HCT116 (cell line): Measurements from ENCODE around the gene PIM1. TPM values are rescaled to one million over a fixed set of nuclear protein-coding genes. Genes with fewer than 3 reads are reported as not detected.

Experiments
- ATAC-seq: fragments of 200-7000 bp; cut with Tn5 transposase; 2 replicates; pipeline ENCODE4 v1.9.1; 2020; ENCODE audit warnings: mild to moderate bottlenecking, moderate library complexity
- BruUV-seq: library from RNA; stranded (reverse); fragments of 400-500 nt; replicated peaks from 2 replicates; lab custom pipeline; 2021; lab: Mats Ljungman, UMichigan
- CTCF ChIA-PET: fragments of 300-600 bp; sonication (Branson Sonifier 250); formaldehyde crosslinking; loops from one replicate; lab custom pipeline; 2021; ENCODE audit warnings: antibody characterized with exemption; lab: Charles Lee
- POLR2A ChIA-PET: fragments of 300-600, 350-600 bp; sonication (Branson Sonifier 250); formaldehyde crosslinking; loops from one replicate; lab custom pipeline; 2021; ENCODE audit warnings: antibody characterized with exemption; lab: Charles Lee
- RAD21 ChIA-PET, 2 experiments: fragments of 300-600 bp; sonication (Branson Sonifier 250); formaldehyde crosslinking; loops; one replicate each; lab custom pipeline; 2023; ENCODE audit warnings: low total read pairs in 2 of 2; ENCODE audit not compliant: uncharacterized antibody in 2 of 2, unreplicated experiment in 2 of 2, low non-redundant PET in 1 of 2; lab: Charles Lee
- DNase-seq: peaks from one replicate; pipeline ENCODE4 v3.0.0-alpha.2; 2010; ENCODE audit warnings: low read depth, low spot score
- H2AFZ ChIP-seq: fragments of 200-600 bp; shearing (Covaris generic), sonication (generic); 2 replicates; pipeline ENCODE4 v1.6.1; 2017; ENCODE audit warnings: low read depth, mixed run types, mixed read lengths, antibody characterized with exemption, low read length; ENCODE audit not compliant: poor library complexity, severe bottlenecking
- H3K27ac ChIP-seq: 2 replicates; pipeline ENCODE4 v1.5.1; 2012; ENCODE audit warnings: low read depth, low read length
- H3K27me3 ChIP-seq: fragments of 200-600 bp; sonication (generic); 2 replicates; pipeline ENCODE4 v1.6.1; 2016; ENCODE audit warnings: mixed run types, low read length, mixed read lengths; ENCODE audit not compliant: insufficient read depth
- H3K36me3 ChIP-seq, 2 experiments: fragments of 200-500 bp in 1 of 2; fragments of 200-600 bp in 1 of 2; sonication (Bioruptor generic) in 1 of 2; sonication (generic) in 1 of 2; 2 replicates each; pipeline versions ENCODE4 v1.5.1 to v1.6.1; 2014 to 2016; ENCODE audit warnings: low read length in 2 of 2, inconsistent platforms in 1 of 2, mixed read lengths in 1 of 2, mixed run types in 1 of 2; ENCODE audit not compliant: insufficient read depth in 2 of 2, control insufficient read depth in 1 of 2
- H3K4me1 ChIP-seq, 2 experiments: fragments of 200-600 bp in 1 of 2; sonication (generic) in 1 of 2; 2 replicates each; pipeline versions ENCODE4 v1.5.1 to v1.6.1; 2012 to 2017; ENCODE audit warnings: low read length in 2 of 2, inconsistent platforms in 1 of 2, mild to moderate bottlenecking in 1 of 2, mixed read lengths in 1 of 2, mixed run types in 1 of 2, moderate library complexity in 1 of 2; ENCODE audit not compliant: insufficient read depth in 2 of 2, control insufficient read depth in 1 of 2
- H3K4me2 ChIP-seq: fragments of 200-600 bp; sonication (generic); 2 replicates; pipeline ENCODE4 v1.6.1; 2017; ENCODE audit warnings: mixed run types, low read length, mixed read lengths
- H3K4me3 ChIP-seq, 2 experiments: fragments of 200-600 bp in 1 of 2; sonication (generic) in 1 of 2; replicated peaks in 1 of 2; 2 replicates each; pipeline ENCODE4 v1.5.1; 2011 to 2016; ENCODE audit warnings: low read length in 2 of 2, control low read depth in 1 of 2, low read depth in 1 of 2, mild to moderate bottlenecking in 1 of 2, mixed read lengths in 1 of 2, mixed run types in 1 of 2
- H3K79me2 ChIP-seq: fragments of 200-600 bp; sonication (generic); 2 replicates; pipeline ENCODE4 v1.6.1; 2017; ENCODE audit warnings: mild to moderate bottlenecking, mixed run types, low read length, moderate library complexity, mixed read lengths; ENCODE audit not compliant: insufficient read depth
- H3K9ac ChIP-seq: fragments of 200-600 bp; sonication (generic); 2 replicates; pipeline ENCODE4 v1.6.1; 2016; ENCODE audit warnings: low read length, mixed read lengths
- H3K9me2 ChIP-seq: fragments of 200-600 bp; sonication (generic), shearing (Covaris generic); 2 replicates; pipeline ENCODE4 v1.6.1; 2017; ENCODE audit warnings: mixed run types, mild to moderate bottlenecking, moderate library complexity; ENCODE audit not compliant: insufficient read depth
- H3K9me3 ChIP-seq, 2 experiments: fragments of 200-500 bp in 1 of 2; fragments of 200-600 bp in 1 of 2; sonication (Bioruptor generic) in 1 of 2; sonication (generic) in 1 of 2; 2 replicates each; pipeline ENCODE4 v1.6.1; 2014 to 2017; ENCODE audit warnings: low read length in 2 of 2, mixed read lengths in 2 of 2, inconsistent platforms in 1 of 2, low read depth in 1 of 2, mild to moderate bottlenecking in 1 of 2, mixed run types in 1 of 2, moderate library complexity in 1 of 2; ENCODE audit not compliant: control insufficient read depth in 1 of 2, insufficient read depth in 1 of 2
- H4K20me1 ChIP-seq: fragments of 200-600 bp; sonication (generic), shearing (Covaris generic); 2 replicates; pipeline ENCODE4 v1.6.1; 2017; ENCODE audit warnings: mixed run types, mild to moderate bottlenecking, moderate library complexity; ENCODE audit not compliant: insufficient read depth
- JUND ChIP-seq: IDR thresholded peaks from 2 replicates; pipeline ENCODE4 v1.6.1; 2012
- POLR2A ChIP-seq: IDR thresholded peaks from 2 replicates; pipeline ENCODE4 v1.7.0; 2011; ENCODE audit warnings: borderline replicate concordance; ENCODE audit not compliant: insufficient read depth, insufficient read length; ENCODE audit errors: extremely low read depth
- SP1 ChIP-seq: IDR thresholded peaks from 2 replicates; pipeline ENCODE4 v1.6.1; 2012; ENCODE audit warnings: low read depth
- SRF ChIP-seq: IDR thresholded peaks from 2 replicates; pipeline ENCODE4 v1.6.1; 2012; ENCODE audit warnings: low read depth
- ZNF274 ChIP-seq: fragments of 200-500 bp; sonication (Bioruptor generic); IDR thresholded peaks from 2 replicates; pipeline ENCODE4 v1.6.1; 2014; ENCODE audit warnings: mild to moderate bottlenecking, low read depth, low read length, inconsistent platforms
- intact Hi-C: fragments of 100-400 bp; cut with micrococcal nuclease; formaldehyde crosslinking; loops from 2 replicates; pipeline ENCODE4 v1.10.0; 2022
- total RNA-seq: library from RNA; stranded (reverse); gene quantifications from one replicate; pipeline ENCODE4 v1.2.1, GENCODE V29; 2021; ENCODE audit not compliant: unreplicated experiment
- TF ChIP-seq, protein P1 (sequence below): IDR thresholded peaks from 2 replicates; pipeline ENCODE4 v1.6.1; 2012; ENCODE audit warnings: low read depth

PIM1 gene
- total RNA-seq, 1 experiment from 2014 or later: 26.2 TPM

DNA sequence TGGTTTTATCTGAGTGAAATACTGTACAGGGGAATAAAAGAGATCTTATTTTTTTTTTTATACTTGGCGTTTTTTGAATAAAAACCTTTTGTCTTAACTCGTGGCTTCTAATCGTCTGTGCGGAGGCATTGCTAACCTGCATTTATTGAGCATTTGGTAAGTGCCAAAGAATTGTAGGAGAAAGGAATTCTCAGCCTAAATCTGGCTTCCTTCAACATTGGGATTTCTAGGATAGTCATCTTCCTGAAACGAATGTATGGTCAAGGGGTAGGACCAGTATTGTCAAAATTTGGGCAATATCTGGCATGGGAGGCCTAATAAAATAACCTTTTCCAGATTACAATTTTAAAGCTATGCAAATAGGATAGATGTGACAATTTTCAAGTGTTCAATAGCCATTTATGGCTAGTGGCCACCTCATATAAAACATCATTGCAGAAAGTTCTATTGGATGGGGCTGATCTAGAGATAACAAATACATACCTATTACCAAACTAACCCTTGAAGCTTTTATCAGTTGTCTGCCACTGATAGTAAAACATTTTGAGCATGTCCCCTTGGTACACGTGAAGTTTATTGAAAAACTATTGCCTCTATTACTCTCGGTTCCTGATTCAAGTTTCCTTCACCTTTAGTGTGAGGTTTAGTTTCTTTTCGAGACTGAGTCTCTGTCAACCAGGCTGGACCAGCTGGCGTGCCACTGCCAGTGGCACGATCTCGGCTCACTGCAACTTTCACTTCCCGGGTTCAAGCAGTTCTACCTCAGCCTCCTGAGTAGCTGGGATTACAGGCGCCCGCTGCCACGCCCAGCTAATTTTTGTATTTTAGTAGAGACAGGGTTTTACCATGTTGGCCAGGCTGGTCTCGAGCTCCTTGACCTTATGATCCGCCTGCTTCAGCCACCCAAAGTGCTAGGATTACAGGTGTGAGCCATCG, 5.6 kb downstream of the PIM1 start:
- DNase-seq (no peak), ATAC-seq (no peak)
- Histone ChIP-seq H3K4me2 (no peak overlapping the region), H3K4me3 (no peak overlapping the region), H3K9me3 (no peaks in the 10 kb centered on the region), H3K9ac (no peak overlapping the region), H4K20me1 (peaks cover 4% of the 10 kb centered on the region; the same call in 1 of the 2 replicates), H3K36me3 (peaks cover 24 to 26% of the 10 kb centered on the region in 2 experiments; a peak in 3 of 4 replicates), H3K27ac (no peak overlapping the region), H3K27me3 (no peaks in the 10 kb centered on the region), H3K79me2 (peaks cover 10% of the 10 kb centered on the region; the same call in 1 of the 2 replicates), H2AFZ (no peak overlapping the region), H3K9me2 (no peaks in the 10 kb centered on the region), H3K4me1 (peaks cover 14 to 18% of the 10 kb centered on the region in 2 experiments)
- intact Hi-C loops: no loop called here
- ChIA-PET POLR2A (interaction anchor here (0.6 to 1.5 kb wide), 2 partner anchors 17 to 61 kb away, joined by 3 to 5 read pairs; no protein-coding TSS in a partner anchor), CTCF (interaction anchor here (1.3 to 1.5 kb wide), 2 partner anchors 35 to 154 kb away, joined by 3 to 5 read pairs; no protein-coding TSS in a partner anchor), RAD21 (no interaction called here)
- no TSS peak for BruUV-seq
- TF ChIP-seq SRF (no peak), JUND (no peak), POLR2A (no peak), ZNF274 (no peak), SP1 (no peak)
- TF ChIP-seq, protein P1, sequence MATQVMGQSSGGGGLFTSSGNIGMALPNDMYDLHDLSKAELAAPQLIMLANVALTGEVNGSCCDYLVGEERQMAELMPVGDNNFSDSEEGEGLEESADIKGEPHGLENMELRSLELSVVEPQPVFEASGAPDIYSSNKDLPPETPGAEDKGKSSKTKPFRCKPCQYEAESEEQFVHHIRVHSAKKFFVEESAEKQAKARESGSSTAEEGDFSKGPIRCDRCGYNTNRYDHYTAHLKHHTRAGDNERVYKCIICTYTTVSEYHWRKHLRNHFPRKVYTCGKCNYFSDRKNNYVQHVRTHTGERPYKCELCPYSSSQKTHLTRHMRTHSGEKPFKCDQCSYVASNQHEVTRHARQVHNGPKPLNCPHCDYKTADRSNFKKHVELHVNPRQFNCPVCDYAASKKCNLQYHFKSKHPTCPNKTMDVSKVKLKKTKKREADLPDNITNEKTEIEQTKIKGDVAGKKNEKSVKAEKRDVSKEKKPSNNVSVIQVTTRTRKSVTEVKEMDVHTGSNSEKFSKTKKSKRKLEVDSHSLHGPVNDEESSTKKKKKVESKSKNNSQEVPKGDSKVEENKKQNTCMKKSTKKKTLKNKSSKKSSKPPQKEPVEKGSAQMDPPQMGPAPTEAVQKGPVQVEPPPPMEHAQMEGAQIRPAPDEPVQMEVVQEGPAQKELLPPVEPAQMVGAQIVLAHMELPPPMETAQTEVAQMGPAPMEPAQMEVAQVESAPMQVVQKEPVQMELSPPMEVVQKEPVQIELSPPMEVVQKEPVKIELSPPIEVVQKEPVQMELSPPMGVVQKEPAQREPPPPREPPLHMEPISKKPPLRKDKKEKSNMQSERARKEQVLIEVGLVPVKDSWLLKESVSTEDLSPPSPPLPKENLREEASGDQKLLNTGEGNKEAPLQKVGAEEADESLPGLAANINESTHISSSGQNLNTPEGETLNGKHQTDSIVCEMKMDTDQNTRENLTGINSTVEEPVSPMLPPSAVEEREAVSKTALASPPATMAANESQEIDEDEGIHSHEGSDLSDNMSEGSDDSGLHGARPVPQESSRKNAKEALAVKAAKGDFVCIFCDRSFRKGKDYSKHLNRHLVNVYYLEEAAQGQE: no peak
